ENCODE results near the gene HOXB1.

GRCh38 chr17:48569240-48569582 is 38.4 kb upstream of the HOXB1 start:
- no peak for TF ChIP-seq CTCF (IDR thresholded peaks at IDR 0.05; ENCODE audit: borderline replicate concordance, extremely low read depth, low read length, poor library complexity, severe bottlenecking)
- no peak for TF ChIP-seq EZH2 (IDR thresholded peaks at IDR 0.05; ENCODE audit: borderline replicate concordance, low read depth, low read length, severe bottlenecking)

All from DND-41 (cell line).